ENCODE results near the gene DOK5.

Gene DOK5

DNA sequence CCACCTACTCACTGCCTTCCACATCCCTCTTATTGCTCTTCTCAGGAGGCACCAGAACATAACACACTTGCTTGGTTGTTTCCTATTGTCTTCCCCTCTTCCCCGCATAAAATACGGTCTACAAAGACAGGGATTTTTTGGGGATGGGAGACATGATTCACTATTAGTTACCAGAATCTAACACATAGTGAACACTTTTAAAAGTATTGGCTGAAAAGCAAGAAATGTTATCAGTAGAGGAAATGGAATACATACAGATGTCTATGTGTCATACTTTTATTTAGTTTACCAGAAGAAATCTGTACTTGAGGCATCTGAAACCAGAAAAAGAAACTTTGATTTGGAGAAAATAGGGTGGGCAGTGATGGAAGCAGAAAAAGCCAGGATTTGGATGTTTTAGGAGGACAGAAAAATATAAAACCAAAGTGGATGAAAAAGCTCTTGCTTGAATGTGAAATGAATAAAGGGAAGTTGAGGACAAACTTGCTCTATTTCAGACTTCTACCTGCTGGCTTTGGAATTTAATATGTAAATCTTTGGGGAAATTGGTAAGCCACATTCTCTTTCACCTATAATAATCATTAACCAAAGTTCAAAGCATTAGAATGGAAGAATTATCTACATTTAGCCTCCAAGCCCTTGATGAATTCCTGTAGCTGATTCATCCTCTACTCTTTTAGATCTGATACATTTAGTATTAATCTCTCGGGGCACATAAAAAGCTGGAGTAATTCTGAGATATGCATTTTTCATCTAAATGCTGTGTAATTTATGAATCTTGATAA is 82.6 kb downstream of the DOK5 start:
- H3K27ac ChIP-seq: no peak overlapping the region
- TF ChIP-seq ZFX (IDR thresholded peaks at IDR 0.05; ENCODE audit: borderline replicate concordance): no peak
- TF ChIP-seq, protein P1, sequence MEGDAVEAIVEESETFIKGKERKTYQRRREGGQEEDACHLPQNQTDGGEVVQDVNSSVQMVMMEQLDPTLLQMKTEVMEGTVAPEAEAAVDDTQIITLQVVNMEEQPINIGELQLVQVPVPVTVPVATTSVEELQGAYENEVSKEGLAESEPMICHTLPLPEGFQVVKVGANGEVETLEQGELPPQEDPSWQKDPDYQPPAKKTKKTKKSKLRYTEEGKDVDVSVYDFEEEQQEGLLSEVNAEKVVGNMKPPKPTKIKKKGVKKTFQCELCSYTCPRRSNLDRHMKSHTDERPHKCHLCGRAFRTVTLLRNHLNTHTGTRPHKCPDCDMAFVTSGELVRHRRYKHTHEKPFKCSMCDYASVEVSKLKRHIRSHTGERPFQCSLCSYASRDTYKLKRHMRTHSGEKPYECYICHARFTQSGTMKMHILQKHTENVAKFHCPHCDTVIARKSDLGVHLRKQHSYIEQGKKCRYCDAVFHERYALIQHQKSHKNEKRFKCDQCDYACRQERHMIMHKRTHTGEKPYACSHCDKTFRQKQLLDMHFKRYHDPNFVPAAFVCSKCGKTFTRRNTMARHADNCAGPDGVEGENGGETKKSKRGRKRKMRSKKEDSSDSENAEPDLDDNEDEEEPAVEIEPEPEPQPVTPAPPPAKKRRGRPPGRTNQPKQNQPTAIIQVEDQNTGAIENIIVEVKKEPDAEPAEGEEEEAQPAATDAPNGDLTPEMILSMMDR (IDR thresholded peaks at IDR 0.05): no peak

DNA sequence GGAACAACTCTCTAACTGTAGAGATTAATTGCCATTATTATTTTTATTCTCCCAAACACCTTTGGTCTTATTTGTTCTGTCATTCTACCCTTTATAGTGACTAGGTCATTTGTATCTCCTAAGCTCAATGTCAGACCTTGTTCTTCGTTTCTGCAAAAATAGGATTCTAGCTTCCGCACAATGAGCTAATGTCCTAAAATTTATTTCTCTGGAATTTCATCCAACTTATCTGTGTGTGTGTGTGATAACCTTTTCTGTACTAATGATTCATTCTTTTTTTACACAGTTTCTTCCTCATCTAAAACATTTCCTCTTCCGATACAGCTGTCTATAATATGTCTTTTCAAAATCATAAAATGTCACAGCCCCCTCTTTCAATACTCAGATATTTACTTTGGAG is 84.5 kb downstream of the DOK5 start:
- no peak overlapping the region for H3K27ac ChIP-seq
- no peak for TF ChIP-seq ZFX (IDR thresholded peaks at IDR 0.05; ENCODE audit: borderline replicate concordance)
- TF ChIP-seq, protein P1 (IDR thresholded peaks at IDR 0.05): no peak

DNA sequence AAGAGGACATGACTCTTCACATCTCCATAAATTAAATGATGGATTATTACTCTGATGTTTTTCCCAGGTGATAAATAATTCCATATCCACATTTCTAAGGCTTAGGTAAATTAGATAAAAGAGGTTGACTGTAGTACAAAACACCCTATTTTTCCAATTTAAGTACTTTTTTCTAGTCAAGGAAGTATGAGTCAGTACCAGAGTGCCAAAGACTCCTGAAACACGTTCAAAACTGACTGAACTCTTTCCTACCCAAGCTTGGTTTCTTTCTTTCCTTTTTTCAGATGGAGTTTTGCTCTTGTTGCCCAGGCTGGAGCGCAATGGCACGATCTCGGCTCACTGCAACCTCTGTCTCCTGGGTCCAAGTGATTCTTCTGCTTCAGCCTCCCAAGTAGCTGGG is 85.0 kb downstream of the DOK5 start:
- TF ChIP-seq ZFX (IDR thresholded peaks at IDR 0.05; ENCODE audit: borderline replicate concordance): no peak
- TF ChIP-seq, protein P1 (IDR thresholded peaks at IDR 0.05): no peak

DNA sequence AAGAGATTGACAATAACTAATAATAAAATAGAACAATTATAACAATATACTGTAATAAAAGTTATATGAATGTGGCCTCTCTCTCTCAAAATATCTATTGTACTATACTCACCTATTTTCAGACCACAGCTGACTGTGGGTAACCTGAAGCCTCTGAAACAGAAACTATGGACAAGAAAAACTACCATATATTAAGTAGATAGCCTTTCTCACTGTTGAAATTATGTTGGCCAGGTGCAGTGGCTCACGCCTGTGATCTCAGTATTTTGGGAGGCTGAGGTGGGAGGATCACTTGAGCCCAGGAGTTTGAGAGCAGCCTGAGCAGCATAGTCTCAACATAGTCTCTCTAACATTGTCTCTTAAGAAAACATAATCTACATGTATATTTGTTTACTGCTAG is 89.9 kb downstream of the DOK5 start:
- TF ChIP-seq, protein P1 (IDR thresholded peaks at IDR 0.05): no peak
- TF ChIP-seq ZFX (IDR thresholded peaks at IDR 0.05; ENCODE audit: borderline replicate concordance): no peak

More for the DNA sequence above, 85.0 kb downstream of the DOK5 start:
- no peak overlapping the region for H3K27ac ChIP-seq

DNA sequence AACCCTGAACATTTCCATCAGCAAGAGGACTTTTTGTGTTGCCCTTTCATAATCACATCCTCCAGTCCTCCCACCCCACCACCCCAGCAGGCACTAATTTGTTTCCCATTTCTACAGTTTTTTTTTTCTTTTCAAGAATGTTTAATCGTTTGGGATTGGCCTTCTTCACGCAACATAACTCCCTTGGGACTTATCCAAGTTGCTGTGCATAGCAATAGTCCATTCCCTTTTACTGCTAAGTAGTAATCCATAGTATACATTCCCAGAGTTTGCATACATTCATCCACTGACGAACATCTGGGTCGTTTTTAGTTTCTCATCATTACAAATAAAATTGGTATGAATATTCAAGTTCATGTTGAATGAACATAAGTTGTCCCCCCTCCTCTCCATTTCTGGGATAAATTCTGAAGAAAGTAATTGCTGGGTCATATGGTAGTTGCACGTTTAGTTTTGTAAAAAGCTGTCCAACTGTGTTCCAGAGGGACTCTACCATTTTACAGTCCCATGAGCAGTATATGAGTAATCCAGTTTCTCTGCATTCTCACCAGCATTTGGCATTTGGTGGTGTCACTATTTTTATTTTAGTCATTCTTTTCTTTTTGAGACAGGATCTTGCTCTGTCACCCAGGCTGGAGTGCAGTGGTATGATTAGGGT is 90.8 kb downstream of the DOK5 start:
- TF ChIP-seq, protein P1 (IDR thresholded peaks at IDR 0.05): no peak
- TF ChIP-seq ZFX (IDR thresholded peaks at IDR 0.05; ENCODE audit: borderline replicate concordance): no peak
- no peak overlapping the region for H3K27ac ChIP-seq

More for the DNA sequence above, 89.9 kb downstream of the DOK5 start:
- no peak overlapping the region for H3K27ac ChIP-seq

DNA sequence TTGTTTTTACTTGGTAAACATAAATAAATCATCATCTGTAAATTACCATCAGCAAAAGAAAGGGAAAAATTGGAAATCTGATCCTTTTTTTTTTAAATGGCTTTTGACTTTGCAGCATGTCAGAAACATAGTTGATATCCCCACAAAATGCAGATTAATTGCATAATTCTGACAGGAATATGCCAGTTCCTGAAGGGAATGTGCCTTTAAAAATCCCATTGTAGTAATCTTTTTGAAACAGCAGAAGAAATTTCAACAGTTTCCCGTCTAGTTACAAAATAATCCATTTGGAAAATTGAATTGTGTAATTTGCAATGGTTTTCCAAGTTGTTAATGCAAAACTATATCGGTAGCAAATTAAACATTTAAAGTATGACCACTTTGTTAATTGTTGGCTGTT is 95.2 kb downstream of the DOK5 start:
- no peak overlapping the region for H3K27ac ChIP-seq
- TF ChIP-seq, protein P1 (IDR thresholded peaks at IDR 0.05): no peak
- TF ChIP-seq ZFX (IDR thresholded peaks at IDR 0.05; ENCODE audit: borderline replicate concordance): no peak

All from 22Rv1 (cell line).